Adrenal gland (tissue), 5 donors: Measurements from ENCODE around the gene ZNF174.

ENCODE experiments used
- CTCF ChIP-seq, 6 experiments: fragments of 450-650 bp in 4 of 6; fragments of 200-600 bp in 2 of 6; sonication (generic) in 1 of 6; IDR thresholded peaks; 1 replicate in 5 of 6; 2 replicates in 1 of 6; pipeline versions ENCODE4 v1.5.1 to v1.8.0; 2016 to 2021; ENCODE audit warnings: antibody characterized with exemption in 6 of 6, mild to moderate bottlenecking in 2 of 6, moderate library complexity in 1 of 6
- POLR2A ChIP-seq, 2 donors: fragments of 450-650 bp; IDR thresholded peaks; one replicate each; pipeline ENCODE4 v1.6.1; 2017; ENCODE audit warnings: antibody characterized with exemption in 2 of 2, mild to moderate bottlenecking in 2 of 2, moderate library complexity in 1 of 2
- donor health status: DM: no; HTN: no; CAD: no.

GRCh38 chr16:3457434-3458252, 56.6 kb downstream of the ZNF174 start:
- TF ChIP-seq CTCF (IDR thresholded peaks at IDR 0.05): peak in 3 of 6 experiments; percentile 41 to 61 (median 48)
- TF ChIP-seq POLR2A (IDR thresholded peaks at IDR 0.05): peak; percentile 18 to 68
